K562 treated with DMSO at 1 percent for 48 hours (cell line): Measurements from ENCODE around the gene SORCS2. TPM values are rescaled to one million over a fixed set of nuclear protein-coding genes. Genes with fewer than 3 reads are reported as not detected.

Experiments used
- total RNA-seq: library from RNA; unstranded; fragments of 300-600 nt; gene quantifications from 2 replicates; pipeline ENCODE4 v1.2.3, GENCODE V29; 2022; ENCODE audit warnings: low replicate concordance; ENCODE audit errors: extremely low read depth

The SORCS2 gene
- total RNA-seq = not detected in 2 replicates

DNA sequence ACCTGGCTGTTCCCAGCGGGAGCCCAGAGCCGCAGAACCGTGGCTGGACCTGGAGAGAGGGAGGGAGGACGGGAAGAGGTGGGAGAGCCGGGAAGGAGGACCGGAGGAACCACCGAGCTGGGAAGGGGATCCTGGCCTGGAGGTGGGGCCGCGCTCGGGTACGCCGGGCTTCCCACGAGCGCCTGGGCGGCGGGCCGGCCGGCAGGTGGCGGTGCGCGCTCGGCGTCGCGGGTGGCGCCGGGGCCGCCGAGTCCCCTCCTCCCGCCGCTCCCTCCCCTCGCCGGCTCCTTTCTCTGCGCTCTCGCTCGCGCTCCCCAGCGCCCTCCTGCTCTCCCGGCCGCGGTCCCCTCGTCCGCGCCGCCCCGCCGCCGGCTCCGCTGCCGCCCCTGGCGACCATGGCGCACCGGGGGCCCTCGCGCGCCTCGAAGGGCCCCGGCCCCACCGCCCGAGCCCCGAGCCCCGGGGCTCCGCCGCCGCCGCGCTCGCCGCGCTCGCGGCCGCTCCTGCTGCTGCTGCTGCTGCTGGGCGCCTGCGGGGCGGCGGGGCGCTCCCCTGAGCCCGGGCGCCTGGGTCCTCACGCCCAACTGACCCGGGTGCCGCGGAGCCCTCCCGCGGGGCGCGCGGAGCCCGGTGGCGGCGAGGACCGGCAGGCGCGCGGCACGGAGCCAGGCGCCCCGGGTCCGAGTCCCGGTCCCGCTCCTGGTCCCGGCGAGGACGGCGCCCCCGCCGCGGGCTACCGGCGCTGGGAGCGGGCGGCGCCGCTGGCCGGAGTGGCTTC is at the start of gene SORCS2:
Gene SORCS2, plus strand, starts transcription at position 287 of the 778 bp plus-strand sequence.

DNA sequence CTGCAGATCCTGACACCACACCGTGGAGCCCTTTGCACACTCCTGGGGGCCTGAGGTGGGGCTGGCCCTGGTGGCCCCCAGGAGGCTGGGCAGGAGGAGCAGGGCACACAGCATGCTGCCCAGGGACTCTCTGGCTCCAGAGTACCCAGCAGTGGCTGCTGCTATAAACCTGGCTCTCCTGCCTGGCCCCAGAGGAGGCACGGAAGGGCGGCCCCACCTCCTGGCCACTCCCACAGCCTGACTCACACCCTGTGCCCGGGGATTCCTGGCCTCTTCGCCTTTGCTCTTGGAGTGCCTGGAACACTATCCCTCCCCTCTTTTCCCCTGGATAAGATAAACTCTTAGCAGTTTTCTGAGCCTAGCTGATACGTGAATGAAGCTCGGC is 242.4 kb downstream of the SORCS2 start, which contains the start of gene PSAPL1:
Gene PSAPL1, minus strand, starts transcription at position 165 of the 385 bp plus-strand sequence. Its CDS starts 51 bp downstream, at position 114.

Other genes with a start within 250 kb of the SORCS2 start
- not detected in 2 replicates for gene TADA2B, start 149.2 kb upstream of the SORCS2 start, total RNA-seq
- not detected in 2 replicates for gene GRPEL1, start 124.5 kb upstream of the SORCS2 start, total RNA-seq
- not detected in 2 replicates for gene PSAPL1, start 242.4 kb downstream of the SORCS2 start, total RNA-seq